Spleen (tissue), 7 donors: ENCODE results near the gene STARD13.

Experiments used
- POLR2AphosphoS5 ChIP-seq, 3 donors: sonication (generic); formaldehyde crosslinking; IDR thresholded peaks; one replicate each; pipeline ENCODE4 v1.5.1; 2017; ENCODE audit warnings: antibody characterized with exemption in 3 of 3
- TF ChIP-seq, protein P1 (sequence below), 11 experiments: fragments of 200-600 bp in 7 of 11; fragments of 450-650 bp in 4 of 11; sonication (generic) in 4 of 11; IDR thresholded peaks in 8 of 11; conservative IDR thresholded peaks in 3 of 11; 1 replicate in 7 of 11; 2 replicates in 4 of 11; pipeline versions ENCODE4 v1.4.0 to v1.8.0; 2016 to 2021; ENCODE audit warnings: antibody characterized with exemption in 11 of 11, inconsistent platforms in 4 of 11, mild to moderate bottlenecking in 1 of 11
- donor health status: DM: no; HTN: no; CAD: no; lungs with moderate emphysema.
- donor health status: DM: no; HTN: no; CAD: no.
- donor health status: DM: no; HTN: no; CAD: no.

DNA sequence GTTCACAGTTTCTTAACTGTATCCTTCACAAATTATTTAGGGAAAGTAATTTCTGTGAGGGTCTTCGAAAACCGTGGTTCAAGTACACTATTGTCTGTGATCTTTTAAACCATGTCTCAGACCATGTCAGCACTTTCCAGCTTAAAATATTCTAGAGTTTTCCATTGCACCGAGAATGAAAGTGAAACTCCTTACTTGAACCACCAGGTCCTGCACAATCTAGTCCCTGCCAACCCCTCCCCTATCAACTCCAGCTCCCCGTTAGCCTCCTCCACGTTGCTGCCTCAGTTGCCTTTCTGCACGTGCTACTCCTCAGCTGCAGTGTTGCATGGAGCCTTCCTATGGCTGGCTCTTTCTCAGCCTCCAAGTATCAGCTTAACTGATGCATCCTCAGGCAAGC, 7.2 kb upstream of the STARD13 start:
- TF ChIP-seq POLR2AphosphoS5 (IDR thresholded peaks at IDR 0.05): no peak
- TF ChIP-seq, protein P1, sequence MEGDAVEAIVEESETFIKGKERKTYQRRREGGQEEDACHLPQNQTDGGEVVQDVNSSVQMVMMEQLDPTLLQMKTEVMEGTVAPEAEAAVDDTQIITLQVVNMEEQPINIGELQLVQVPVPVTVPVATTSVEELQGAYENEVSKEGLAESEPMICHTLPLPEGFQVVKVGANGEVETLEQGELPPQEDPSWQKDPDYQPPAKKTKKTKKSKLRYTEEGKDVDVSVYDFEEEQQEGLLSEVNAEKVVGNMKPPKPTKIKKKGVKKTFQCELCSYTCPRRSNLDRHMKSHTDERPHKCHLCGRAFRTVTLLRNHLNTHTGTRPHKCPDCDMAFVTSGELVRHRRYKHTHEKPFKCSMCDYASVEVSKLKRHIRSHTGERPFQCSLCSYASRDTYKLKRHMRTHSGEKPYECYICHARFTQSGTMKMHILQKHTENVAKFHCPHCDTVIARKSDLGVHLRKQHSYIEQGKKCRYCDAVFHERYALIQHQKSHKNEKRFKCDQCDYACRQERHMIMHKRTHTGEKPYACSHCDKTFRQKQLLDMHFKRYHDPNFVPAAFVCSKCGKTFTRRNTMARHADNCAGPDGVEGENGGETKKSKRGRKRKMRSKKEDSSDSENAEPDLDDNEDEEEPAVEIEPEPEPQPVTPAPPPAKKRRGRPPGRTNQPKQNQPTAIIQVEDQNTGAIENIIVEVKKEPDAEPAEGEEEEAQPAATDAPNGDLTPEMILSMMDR (IDR thresholded peaks at IDR 0.05 in 8 of 11, conservative IDR thresholded peaks at IDR 0.05 in 3 of 11): no peak
